Natural killer cell (primary cell): ENCODE results near the gene BUD23. TPM values are rescaled to one million over a fixed set of nuclear protein-coding genes. Genes with fewer than 3 reads are reported as not detected.

Experiments
- ATAC-seq, 3 donors: fragments of 150-1000 bp in 2 of 3; fragments of 200-7000 bp in 1 of 3; cut with Tn5 transposase; 1 replicate in 1 of 3; 2 replicates in 2 of 3; pipeline ENCODE4 v1.10.0; 2021; ENCODE audit warnings: mild to moderate bottlenecking in 2 of 3, moderate library complexity in 2 of 3
- DNase-seq, 2 donors: peaks; one replicate each; pipeline versions ENCODE4 v3.0.0 to v3.0.0-alpha.2; 2013 to 2021; ENCODE audit warnings: mixed read lengths in 1 of 2
- H3K27ac ChIP-seq: one replicate; pipeline ENCODE4 v1.5.1; 2013; ENCODE audit warnings: mild to moderate bottlenecking, low read length
- H3K27me3 ChIP-seq: one replicate; pipeline ENCODE4 v1.6.1; 2013; ENCODE audit warnings: low read length; ENCODE audit not compliant: control insufficient read depth, insufficient read depth
- H3K36me3 ChIP-seq: one replicate; pipeline ENCODE4 v1.6.1; 2013; ENCODE audit warnings: low read length; ENCODE audit not compliant: control insufficient read depth, insufficient read depth
- H3K4me1 ChIP-seq: one replicate; pipeline ENCODE4 v1.6.1; 2013; ENCODE audit warnings: low read length; ENCODE audit not compliant: control insufficient read depth, insufficient read depth
- H3K4me3 ChIP-seq: one replicate; pipeline ENCODE4 v1.5.1; 2013; ENCODE audit warnings: low read length
- H3K9me3 ChIP-seq: one replicate; pipeline ENCODE4 v1.6.1; 2013; ENCODE audit warnings: low read length; ENCODE audit not compliant: control insufficient read depth, insufficient read depth
- H3K27ac Mint-ChIP-seq, 2 donors: one replicate each; pipeline ENCODE4 v1.8.0; 2022; ENCODE audit warnings: mild to moderate bottlenecking in 2 of 2, mixed read lengths in 2 of 2, moderate library complexity in 1 of 2
- H3K27me3 Mint-ChIP-seq, 2 donors: one replicate each; pipeline ENCODE4 v1.8.0; 2022; ENCODE audit warnings: low read depth in 2 of 2, mixed read lengths in 2 of 2
- H3K36me3 Mint-ChIP-seq: one replicate; pipeline ENCODE4 v1.8.0; 2022; ENCODE audit warnings: mixed read lengths
- H3K4me1 Mint-ChIP-seq, 2 donors: one replicate each; pipeline ENCODE4 v1.8.0; 2022; ENCODE audit warnings: mixed read lengths in 2 of 2
- H3K4me3 Mint-ChIP-seq: one replicate; pipeline ENCODE4 v1.8.0; 2022; ENCODE audit warnings: mild to moderate bottlenecking, moderate library complexity, mixed read lengths
- H3K9me3 Mint-ChIP-seq, 2 donors: one replicate each; pipeline ENCODE4 v1.8.0; 2022; ENCODE audit warnings: mixed read lengths in 2 of 2
- CTCF ChIP-seq: fragments of 200-600 bp; IDR thresholded peaks from one replicate; pipeline ENCODE4 v1.8.0; 2022; ENCODE audit warnings: antibody characterized with exemption
- WGBS: methylation state at CpG from one replicate; pipeline ENCODE4 v1.1.7; 2013; ENCODE audit warnings: missing lambda C conversion rate; ENCODE audit not compliant: insufficient coverage; 5-methylcytosine and 5-hydroxymethylcytosine counted together
- intact Hi-C: fragments of 100-400 bp; cut with micrococcal nuclease; formaldehyde crosslinking; loops from one replicate; pipeline ENCODE4 v1.14.2; 2022
- total RNA-seq, 4 donors: library from RNA; stranded (reverse); fragments of 120-200 nt in 1 of 4; gene quantifications; one replicate each; pipeline versions ENCODE4 v1.2.3 to v1.2.4, GENCODE V29; 2013 to 2022

Gene BUD23
- total RNA-seq, 3 donors from 2014 or later (not counting 1 experiment from before 2014, with no cell fraction given): 93.1 to 101 (median 94.2) TPM

- ATAC-seq (no peak), DNase-seq (no peak)
- Histone ChIP-seq H3K27me3 (no peaks in the 10 kb centered on the region), H3K36me3 (peaks cover 3% of the 10 kb centered on the region), H3K27ac (no peak overlapping the region), H3K4me1 (peaks cover 16% of the 10 kb centered on the region), H3K4me3 (no peak overlapping the region), H3K9me3 (no peaks in the 10 kb centered on the region)
- peaks cover 10 to 16% of the 10 kb centered on the region in 2 donors for H3K4me1 Mint-ChIP-seq
- no peaks in the 10 kb centered on the region for H3K9me3 Mint-ChIP-seq
- no peaks in the 10 kb centered on the region for H3K27me3 Mint-ChIP-seq
- H3K27ac Mint-ChIP-seq: no peak overlapping the region
- no peaks in the 10 kb centered on the region for H3K36me3 Mint-ChIP-seq
- no peak overlapping the region for H3K4me3 Mint-ChIP-seq
- intact Hi-C loops: no loop called here
- no peak for TF ChIP-seq CTCF
- WGBS: 73% methylated on average over 7 of the region's 7 CpGs
Observed at GRCh38 chr7:73742338-73742752, 58.9 kb downstream of the BUD23 start.

GRCh38 chr7:73742753-73743641, 59.6 kb downstream of the BUD23 start:
- no peaks in the 10 kb centered on the region for H3K27me3 ChIP-seq
- WGBS: 62% methylated on average over 35 of the region's 35 CpGs
- H3K27ac ChIP-seq: no peak overlapping the region
- Mint-ChIP-seq H3K27me3 (no peaks in the 10 kb centered on the region), H3K36me3 (no peaks in the 10 kb centered on the region), H3K4me1 (peaks cover 4 to 12% of the 10 kb centered on the region in 2 donors), H3K4me3 (no peak overlapping the region), H3K9me3 (no peaks in the 10 kb centered on the region), H3K27ac (no peak overlapping the region)
- no peak for TF ChIP-seq CTCF
- ATAC-seq (no peak), DNase-seq (no peak)
- no peak overlapping the region for H3K4me3 ChIP-seq
- H3K9me3 ChIP-seq: no peaks in the 10 kb centered on the region
- no peaks in the 10 kb centered on the region for H3K36me3 ChIP-seq
- intact Hi-C loops: no loop called here
- peaks cover 9% of the 10 kb centered on the region for H3K4me1 ChIP-seq

GRCh38 chr7:73746378-73746777, 63.0 kb downstream of the BUD23 start:
- no peaks in the 10 kb centered on the region for H3K4me1 Mint-ChIP-seq

More at GRCh38 chr7:73746378-73746777, 63.0 kb downstream of the BUD23 start:
- no peak for ATAC-seq
- DNase-seq: no peak
- H3K27me3 Mint-ChIP-seq: peaks cover 0 to 7% of the 10 kb centered on the region in 2 donors
- WGBS: 94% methylated on average over 4 of the region's 4 CpGs
- Histone ChIP-seq H3K4me1 (no peaks in the 10 kb centered on the region), H3K4me3 (no peak overlapping the region), H3K9me3 (no peaks in the 10 kb centered on the region), H3K36me3 (no peaks in the 10 kb centered on the region), H3K27ac (no peak overlapping the region), H3K27me3 (no peaks in the 10 kb centered on the region)
- no peaks in the 10 kb centered on the region for H3K36me3 Mint-ChIP-seq
- H3K9me3 Mint-ChIP-seq: no peaks in the 10 kb centered on the region
- H3K27ac Mint-ChIP-seq: no peak overlapping the region
- intact Hi-C loops: no loop called here
- H3K4me3 Mint-ChIP-seq: no peak overlapping the region
- no peak for TF ChIP-seq CTCF

Other genes starting within 250 kb of the BUD23 start
- under 1 TPM in 2 of 3 donors, not detected in 1; 0.15 to 0.25 TPM for gene FZD9, start 249.8 kb upstream of the BUD23 start, total RNA-seq
- gene BAZ1B, start 161.3 kb upstream of the BUD23 start, total RNA-seq: 10 to 100 TPM; 50.1 to 61.9 (median 59.9) TPM
- 100 to 1,000 TPM; 109 to 131 (median 120) TPM for gene BCL7B, start 125.9 kb upstream of the BUD23 start, total RNA-seq
- 10 to 100 TPM; 15.1 to 18.5 (median 17.6) TPM for gene TBL2, start 105.0 kb upstream of the BUD23 start, total RNA-seq
- gene MLXIPL, start 59.1 kb upstream of the BUD23 start, total RNA-seq: not detected
- gene VPS37D, start 15.8 kb upstream of the BUD23 start, total RNA-seq: under 1 TPM; 0.40 to 0.83 (median 0.48) TPM
- 1 to 10 TPM; 8.7 to 9.9 (median 9.3) TPM for gene DNAJC30, start 144 bp upstream of the BUD23 start, total RNA-seq
- 10 to 100 TPM; 13.2 to 20.4 (median 14.7) TPM for gene STX1A, start 36.1 kb downstream of the BUD23 start, total RNA-seq
- 10 to 100 TPM; 14.7 to 23.7 (median 20.0) TPM for gene ABHD11, start 55.2 kb downstream of the BUD23 start, total RNA-seq
- not detected for gene CLDN3, start 86.7 kb downstream of the BUD23 start, total RNA-seq
- under 1 TPM; 0.09 to 0.30 (median 0.20) TPM for gene CLDN4, start 147.4 kb downstream of the BUD23 start, total RNA-seq
- 1 to 10 TPM in 1 of 3 donors, not detected in 2; 1.2 TPM for gene METTL27, start 158.9 kb downstream of the BUD23 start, total RNA-seq
- gene TMEM270, start 177.6 kb downstream of the BUD23 start, total RNA-seq: not detected